Gastrocnemius medialis (tissue), 4 donors: ENCODE measurements around the gene DRGX.

Experiments used
- POLR2A ChIP-seq, 2 donors: fragments of 450-650 bp; IDR thresholded peaks; one replicate each; pipeline ENCODE4 v1.6.1; 2017; ENCODE audit warnings: antibody characterized with exemption in 2 of 2, mild to moderate bottlenecking in 2 of 2, moderate library complexity in 2 of 2
- TF ChIP-seq, protein P1 (sequence below), 5 experiments: fragments of 450-650 bp in 3 of 5; fragments of 200-600 bp in 2 of 5; sonication (generic) in 2 of 5; IDR thresholded peaks in 4 of 5; conservative IDR thresholded peaks in 1 of 5; 1 replicate in 4 of 5; 2 replicates in 1 of 5; pipeline ENCODE4 v1.5.1; 2016 to 2019; ENCODE audit warnings: antibody characterized with exemption in 5 of 5, mild to moderate bottlenecking in 3 of 5, moderate library complexity in 3 of 5

DNA sequence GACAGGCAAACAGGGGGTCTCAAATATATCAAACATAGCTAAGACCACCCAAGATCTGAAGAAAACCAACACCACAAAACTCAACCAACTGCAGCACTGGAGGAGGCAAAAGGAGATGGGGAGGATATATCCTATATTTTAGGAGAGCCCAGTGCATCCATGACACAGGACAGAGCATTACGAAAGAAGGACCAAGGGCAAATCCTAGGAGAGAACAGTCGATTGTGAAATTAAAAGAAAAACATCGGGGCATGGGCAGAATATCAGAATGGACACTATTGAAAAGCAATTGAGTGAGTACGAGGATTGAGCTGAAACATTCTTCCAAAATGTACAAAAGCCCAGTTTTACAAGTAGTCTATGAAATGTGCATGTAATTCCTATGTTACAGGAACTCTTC is 48.5 kb upstream of the DRGX start:
- TF ChIP-seq, protein P1, sequence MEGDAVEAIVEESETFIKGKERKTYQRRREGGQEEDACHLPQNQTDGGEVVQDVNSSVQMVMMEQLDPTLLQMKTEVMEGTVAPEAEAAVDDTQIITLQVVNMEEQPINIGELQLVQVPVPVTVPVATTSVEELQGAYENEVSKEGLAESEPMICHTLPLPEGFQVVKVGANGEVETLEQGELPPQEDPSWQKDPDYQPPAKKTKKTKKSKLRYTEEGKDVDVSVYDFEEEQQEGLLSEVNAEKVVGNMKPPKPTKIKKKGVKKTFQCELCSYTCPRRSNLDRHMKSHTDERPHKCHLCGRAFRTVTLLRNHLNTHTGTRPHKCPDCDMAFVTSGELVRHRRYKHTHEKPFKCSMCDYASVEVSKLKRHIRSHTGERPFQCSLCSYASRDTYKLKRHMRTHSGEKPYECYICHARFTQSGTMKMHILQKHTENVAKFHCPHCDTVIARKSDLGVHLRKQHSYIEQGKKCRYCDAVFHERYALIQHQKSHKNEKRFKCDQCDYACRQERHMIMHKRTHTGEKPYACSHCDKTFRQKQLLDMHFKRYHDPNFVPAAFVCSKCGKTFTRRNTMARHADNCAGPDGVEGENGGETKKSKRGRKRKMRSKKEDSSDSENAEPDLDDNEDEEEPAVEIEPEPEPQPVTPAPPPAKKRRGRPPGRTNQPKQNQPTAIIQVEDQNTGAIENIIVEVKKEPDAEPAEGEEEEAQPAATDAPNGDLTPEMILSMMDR (IDR thresholded peaks at IDR 0.05 in 4 of 5, conservative IDR thresholded peaks at IDR 0.05 in 1 of 5): no peak
- TF ChIP-seq POLR2A (IDR thresholded peaks at IDR 0.05): no peak
